Mesendoderm (in vitro differentiated cells): ENCODE results near the gene PCSK2.

Source experiments
- DNase-seq: peaks from one replicate; pipeline ENCODE4 v3.0.0; 2013
- H2AK5ac ChIP-seq: 2 replicates; pipeline ENCODE4 v1.6.1; 2013; ENCODE audit warnings: low read length, inconsistent platforms
- H2BK120ac ChIP-seq: 2 replicates; pipeline ENCODE4 v1.6.1; 2013; ENCODE audit warnings: low read depth, mild to moderate bottlenecking, low read length, moderate library complexity, mixed read lengths
- H2BK15ac ChIP-seq: replicated peaks from 2 replicates; pipeline ENCODE4 v1.6.1; 2013; ENCODE audit warnings: low read depth, mild to moderate bottlenecking, moderate library complexity
- H2BK5ac ChIP-seq: 2 replicates; pipeline ENCODE4 v1.6.1; 2013; ENCODE audit warnings: low read length, inconsistent platforms
- H3K18ac ChIP-seq: 2 replicates; pipeline ENCODE4 v1.6.1; 2013; ENCODE audit warnings: mild to moderate bottlenecking, low read length, mixed read lengths
- H3K23ac ChIP-seq: one replicate; pipeline ENCODE4 v1.6.1; 2013; ENCODE audit warnings: low read length
- H3K27ac ChIP-seq: 2 replicates; pipeline ENCODE4 v1.5.1; 2013; ENCODE audit warnings: low read depth, mild to moderate bottlenecking, inconsistent platforms, low read length, moderate library complexity
- H3K27me3 ChIP-seq: 2 replicates; pipeline ENCODE4 v1.6.1; 2013; ENCODE audit warnings: low read length, control low read depth, mild to moderate bottlenecking, inconsistent platforms; ENCODE audit not compliant: insufficient read depth, poor library complexity
- H3K36me3 ChIP-seq: 2 replicates; pipeline ENCODE4 v1.6.1; 2013; ENCODE audit warnings: low read length, inconsistent platforms; ENCODE audit not compliant: control insufficient read depth, insufficient read depth
- H3K4ac ChIP-seq: one replicate; pipeline ENCODE4 v1.6.1; 2013; ENCODE audit warnings: low read depth, mild to moderate bottlenecking, low read length, moderate library complexity
- H3K4me1 ChIP-seq: 2 replicates; pipeline ENCODE4 v1.6.1; 2013; ENCODE audit warnings: low read depth, low read length, inconsistent platforms; ENCODE audit not compliant: control insufficient read depth
- H3K4me2 ChIP-seq: 2 replicates; pipeline ENCODE4 v1.6.1; 2013; ENCODE audit warnings: low read length
- H3K4me3 ChIP-seq: 2 replicates; pipeline ENCODE4 v1.5.1; 2013; ENCODE audit warnings: mild to moderate bottlenecking, low read length
- H3K56ac ChIP-seq: one replicate; pipeline ENCODE4 v1.6.1; 2013; ENCODE audit warnings: low read length
- H3K79me1 ChIP-seq: 2 replicates; pipeline ENCODE4 v1.6.1; 2013; ENCODE audit warnings: low read length, inconsistent platforms
- H3K79me2 ChIP-seq: 2 replicates; pipeline ENCODE4 v1.6.1; 2013; ENCODE audit warnings: mild to moderate bottlenecking, low read length; ENCODE audit not compliant: control insufficient read depth, insufficient read depth
- H3K9ac ChIP-seq: 2 replicates; pipeline ENCODE4 v1.6.1; 2013; ENCODE audit warnings: low read length, inconsistent platforms
- H4K5ac ChIP-seq: one replicate; pipeline ENCODE4 v1.6.1; 2013; ENCODE audit warnings: low read length
- H4K8ac ChIP-seq: one replicate; pipeline ENCODE4 v1.6.1; 2013; ENCODE audit warnings: low read depth, mild to moderate bottlenecking, control low read depth, low read length, moderate library complexity
- WGBS: extraction: QIAGEN DNeasy Blood & Tissue Kit; methylation state at CpG from one replicate; pipeline ENCODE4 v1.1.7; 2013; ENCODE audit warnings: low lambda C conversion rate, missing lambda C conversion rate; ENCODE audit not compliant: insufficient coverage; ENCODE audit errors: extremely low coverage; 5-methylcytosine and 5-hydroxymethylcytosine counted together

The PCSK2 gene

DNA sequence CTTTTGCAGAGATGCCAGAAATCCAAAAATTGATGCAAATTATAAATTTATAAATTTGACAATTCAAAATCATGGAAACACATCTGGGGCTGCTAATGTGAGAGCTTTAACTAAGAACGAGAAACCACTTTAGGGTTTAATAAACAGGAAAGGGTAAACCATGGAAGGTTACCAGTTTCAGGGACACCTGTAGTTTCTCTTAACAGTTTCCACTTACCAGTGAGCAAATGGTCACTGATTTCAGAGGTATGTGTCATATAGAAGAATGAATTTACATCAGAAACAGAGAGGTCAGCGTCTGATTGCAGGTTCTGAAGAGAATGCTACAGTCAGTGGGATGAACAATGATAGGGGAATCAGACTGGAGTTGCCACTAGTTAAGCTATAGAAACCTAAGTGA lies 24.8 kb upstream of the PCSK2 start:
- Histone ChIP-seq H3K79me2 (no peaks in the 10 kb centered on the region), H3K18ac (no peak overlapping the region), H3K27ac (no peak overlapping the region), H3K27me3 (peaks cover 2% of the 10 kb centered on the region), H2BK15ac (no peak overlapping the region), H3K4me2 (no peak overlapping the region), H3K23ac (no peak overlapping the region), H3K4ac (no peak overlapping the region), H4K8ac (no peak overlapping the region), H2AK5ac (no peak overlapping the region), H3K4me3 (no peak overlapping the region), H2BK5ac (no peak overlapping the region), H3K9ac (no peak overlapping the region), H3K4me1 (no peaks in the 10 kb centered on the region), H2BK120ac (no peak overlapping the region), H4K5ac (no peak overlapping the region), H3K36me3 (no peaks in the 10 kb centered on the region), H3K79me1 (no peaks in the 10 kb centered on the region), H3K56ac (no peak overlapping the region)
- DNase-seq = peak; percentile 5
- WGBS = no CpG with 5 or more reads among the region's 2 CpGs

DNA sequence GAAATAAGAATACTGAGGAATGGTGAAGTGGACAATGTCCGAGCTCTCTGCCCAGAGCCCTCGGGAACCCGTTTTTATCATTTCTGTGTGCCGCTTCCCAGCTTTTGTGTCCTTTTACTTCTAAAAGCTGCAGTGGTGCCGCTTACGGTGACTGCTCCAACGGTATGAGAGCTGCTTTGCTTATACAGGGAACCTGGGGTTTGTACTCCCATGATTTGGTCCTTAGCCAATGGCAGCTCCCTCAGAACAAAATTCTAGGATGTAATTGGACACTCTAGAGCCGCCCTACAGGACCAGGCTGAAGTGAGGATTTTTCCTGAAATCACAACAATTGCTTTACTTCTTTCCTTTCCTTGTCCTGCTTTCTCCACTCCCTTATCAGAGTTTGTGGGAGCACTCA lies 24.2 kb upstream of the PCSK2 start:
- Histone ChIP-seq H4K5ac (no peak overlapping the region), H3K9ac (no peak overlapping the region), H3K4me3 (no peak overlapping the region), H3K27me3 (peaks cover 2% of the 10 kb centered on the region), H4K8ac (no peak overlapping the region), H3K18ac (peak overlapping the region; percentile 22), H3K4me1 (no peaks in the 10 kb centered on the region), H3K4me2 (no peak overlapping the region), H3K79me2 (no peaks in the 10 kb centered on the region), H3K79me1 (no peaks in the 10 kb centered on the region), H3K23ac (no peak overlapping the region), H3K36me3 (no peaks in the 10 kb centered on the region), H3K27ac (no peak overlapping the region), H2BK15ac (no peak overlapping the region), H3K56ac (no peak overlapping the region), H2BK120ac (no peak overlapping the region), H2AK5ac (no peak overlapping the region), H2BK5ac (no peak overlapping the region), H3K4ac (no peak overlapping the region)
- WGBS = no CpG with 5 or more reads among the region's 8 CpGs
- peak; percentile 82 for DNase-seq

GRCh38 chr20:17205084-17205813 lies 21.6 kb upstream of the PCSK2 start:
- no peak overlapping the region for H2BK15ac ChIP-seq
- H3K9ac ChIP-seq = no peak overlapping the region
- H2BK5ac ChIP-seq = no peak overlapping the region
- DNase-seq = no peak
- no peak overlapping the region for H3K4ac ChIP-seq
- no peak overlapping the region for H3K56ac ChIP-seq
- no peaks in the 10 kb centered on the region for H3K4me1 ChIP-seq
- H3K36me3 ChIP-seq = no peaks in the 10 kb centered on the region
- H3K4me3 ChIP-seq = no peak overlapping the region
- no peak overlapping the region for H3K4me2 ChIP-seq
- H4K5ac ChIP-seq = no peak overlapping the region
- H2AK5ac ChIP-seq = no peak overlapping the region
- H4K8ac ChIP-seq = no peak overlapping the region
- no peak overlapping the region for H3K23ac ChIP-seq
- no CpG with 5 or more reads among the region's 7 CpGs for WGBS
- no peak overlapping the region for H3K27ac ChIP-seq
- no peaks in the 10 kb centered on the region for H3K79me2 ChIP-seq
- no peaks in the 10 kb centered on the region for H3K27me3 ChIP-seq
- H3K18ac ChIP-seq = no peak overlapping the region
- no peak overlapping the region for H2BK120ac ChIP-seq
- H3K79me1 ChIP-seq = no peaks in the 10 kb centered on the region

GRCh38 chr20:17210387-17210786 lies 16.5 kb upstream of the PCSK2 start:
- Histone ChIP-seq H3K4me3 (no peak overlapping the region), H3K27ac (no peak overlapping the region), H3K9ac (no peak overlapping the region), H4K8ac (no peak overlapping the region), H3K4me2 (no peak overlapping the region), H2BK5ac (no peak overlapping the region), H2AK5ac (no peak overlapping the region), H3K4ac (no peak overlapping the region), H3K56ac (no peak overlapping the region), H3K36me3 (no peaks in the 10 kb centered on the region), H4K5ac (no peak overlapping the region), H3K79me1 (no peaks in the 10 kb centered on the region), H2BK15ac (no peak overlapping the region), H3K79me2 (no peaks in the 10 kb centered on the region), H2BK120ac (no peak overlapping the region), H3K23ac (no peak overlapping the region), H3K27me3 (no peaks in the 10 kb centered on the region), H3K4me1 (no peaks in the 10 kb centered on the region), H3K18ac (no peak overlapping the region)
- no CpG with 5 or more reads among the region's 3 CpGs for WGBS
- DNase-seq = no peak

DNA sequence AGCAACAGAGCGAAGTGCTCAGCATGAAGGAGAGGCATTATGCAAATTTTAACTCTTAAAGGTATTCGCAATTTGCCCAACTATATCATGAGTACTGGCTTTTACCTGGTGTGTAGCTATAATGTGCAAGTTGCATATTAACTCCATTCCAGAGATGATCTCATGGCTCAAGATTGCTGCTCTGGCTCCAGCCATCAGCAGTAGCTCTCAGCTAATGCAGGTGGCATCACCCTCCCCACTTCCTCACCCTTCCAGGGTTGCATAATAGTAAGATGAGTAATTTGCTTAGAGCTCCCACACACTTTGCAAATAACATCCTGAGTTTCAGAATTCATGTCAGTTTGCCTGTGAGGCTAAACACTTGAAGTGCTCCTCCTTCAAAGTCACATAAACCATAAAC lies 15.9 kb upstream of the PCSK2 start:
- H3K27me3 ChIP-seq = no peaks in the 10 kb centered on the region
- H2BK120ac ChIP-seq = no peak overlapping the region
- H2AK5ac ChIP-seq = no peak overlapping the region
- H4K8ac ChIP-seq = no peak overlapping the region
- no CpG with 5 or more reads among the region's 2 CpGs for WGBS
- no peak overlapping the region for H4K5ac ChIP-seq
- H3K27ac ChIP-seq = no peak overlapping the region
- no peak overlapping the region for H2BK15ac ChIP-seq
- no peaks in the 10 kb centered on the region for H3K4me1 ChIP-seq
- H3K23ac ChIP-seq = no peak overlapping the region
- H2BK5ac ChIP-seq = no peak overlapping the region
- H3K4ac ChIP-seq = no peak overlapping the region
- no peak overlapping the region for H3K4me2 ChIP-seq
- no peak overlapping the region for H3K9ac ChIP-seq
- H3K79me2 ChIP-seq = no peaks in the 10 kb centered on the region
- no peak overlapping the region for H3K18ac ChIP-seq
- no peaks in the 10 kb centered on the region for H3K79me1 ChIP-seq
- H3K36me3 ChIP-seq = no peaks in the 10 kb centered on the region
- no peak overlapping the region for H3K4me3 ChIP-seq
- DNase-seq = peak; percentile 65
- no peak overlapping the region for H3K56ac ChIP-seq

DNA sequence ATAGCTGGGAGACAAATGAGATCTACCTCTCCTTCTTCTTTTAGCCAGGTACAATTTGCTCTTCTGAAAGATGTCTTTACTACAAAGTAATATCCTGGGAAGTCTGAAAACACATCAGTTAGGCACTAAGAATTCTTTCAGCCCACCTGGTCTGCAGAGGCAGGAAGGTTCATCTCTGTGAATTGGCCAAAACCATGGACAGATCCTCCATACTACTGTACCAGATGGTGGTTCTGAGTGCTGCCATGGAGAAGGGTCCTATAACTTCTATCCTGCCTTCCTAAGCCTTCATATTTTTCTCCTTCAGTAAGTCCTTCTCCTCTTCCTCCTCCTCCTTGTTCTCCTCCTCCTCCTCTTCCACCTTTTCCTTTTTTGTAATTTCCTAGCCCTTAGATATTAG lies 11.7 kb upstream of the PCSK2 start:
- no peak overlapping the region for H4K8ac ChIP-seq
- H4K5ac ChIP-seq = no peak overlapping the region
- H3K4me2 ChIP-seq = no peak overlapping the region
- H3K36me3 ChIP-seq = no peaks in the 10 kb centered on the region
- no peak overlapping the region for H2BK15ac ChIP-seq
- no peak overlapping the region for H3K4ac ChIP-seq
- H3K79me1 ChIP-seq = no peaks in the 10 kb centered on the region
- no peak overlapping the region for H3K56ac ChIP-seq
- DNase-seq = no peak
- H3K4me3 ChIP-seq = no peak overlapping the region
- no peaks in the 10 kb centered on the region for H3K4me1 ChIP-seq
- H2BK5ac ChIP-seq = no peak overlapping the region
- no peaks in the 10 kb centered on the region for H3K79me2 ChIP-seq
- H3K9ac ChIP-seq = no peak overlapping the region
- H3K27ac ChIP-seq = no peak overlapping the region
- H2BK120ac ChIP-seq = no peak overlapping the region
- no peak overlapping the region for H3K23ac ChIP-seq
- H3K18ac ChIP-seq = no peak overlapping the region
- no peak overlapping the region for H2AK5ac ChIP-seq
- no peaks in the 10 kb centered on the region for H3K27me3 ChIP-seq
